Measurements from ENCODE around the gene MEPE. TPM values are rescaled to one million over a fixed set of nuclear protein-coding genes. Genes with fewer than 3 reads are reported as not detected.

The MEPE gene
- total RNA-seq, 1 experiment from 2014 or later, result not detected

DNA sequence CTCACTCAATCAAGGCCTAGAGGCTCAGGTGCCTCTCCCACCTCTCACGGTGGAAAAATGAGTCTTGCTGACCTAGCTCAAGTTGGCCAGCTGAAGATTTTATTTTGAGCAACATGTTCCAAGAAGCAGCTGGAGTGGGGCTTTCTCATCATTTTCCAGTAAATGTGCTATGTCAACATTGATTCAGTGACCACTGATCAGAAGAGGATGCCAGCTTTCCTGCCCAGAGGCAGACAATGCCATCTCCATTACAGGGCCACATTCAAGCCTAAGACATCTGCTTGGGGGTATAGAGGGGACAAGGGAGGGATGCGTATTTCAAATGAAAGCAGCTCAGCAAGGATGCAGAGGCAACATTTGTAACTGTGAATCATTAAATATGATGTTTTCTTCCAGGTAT lies 3.0 kb downstream of the MEPE start:
- DNase-seq, result no peak
- Histone ChIP-seq H3K4me3 (no peak overlapping the region), H3K27me3 (no peaks in the 10 kb centered on the region), H3K9me3 (no peaks in the 10 kb centered on the region), H3K36me3 (no peaks in the 10 kb centered on the region)

GRCh38 chr4:87838205-87838604 lies 5.4 kb downstream of the MEPE start:
- Histone ChIP-seq H3K27me3 (no peaks in the 10 kb centered on the region), H3K36me3 (no peaks in the 10 kb centered on the region), H3K4me3 (no peak overlapping the region), H3K9me3 (no peaks in the 10 kb centered on the region)
- peak; percentile 1 for DNase-seq

DNA sequence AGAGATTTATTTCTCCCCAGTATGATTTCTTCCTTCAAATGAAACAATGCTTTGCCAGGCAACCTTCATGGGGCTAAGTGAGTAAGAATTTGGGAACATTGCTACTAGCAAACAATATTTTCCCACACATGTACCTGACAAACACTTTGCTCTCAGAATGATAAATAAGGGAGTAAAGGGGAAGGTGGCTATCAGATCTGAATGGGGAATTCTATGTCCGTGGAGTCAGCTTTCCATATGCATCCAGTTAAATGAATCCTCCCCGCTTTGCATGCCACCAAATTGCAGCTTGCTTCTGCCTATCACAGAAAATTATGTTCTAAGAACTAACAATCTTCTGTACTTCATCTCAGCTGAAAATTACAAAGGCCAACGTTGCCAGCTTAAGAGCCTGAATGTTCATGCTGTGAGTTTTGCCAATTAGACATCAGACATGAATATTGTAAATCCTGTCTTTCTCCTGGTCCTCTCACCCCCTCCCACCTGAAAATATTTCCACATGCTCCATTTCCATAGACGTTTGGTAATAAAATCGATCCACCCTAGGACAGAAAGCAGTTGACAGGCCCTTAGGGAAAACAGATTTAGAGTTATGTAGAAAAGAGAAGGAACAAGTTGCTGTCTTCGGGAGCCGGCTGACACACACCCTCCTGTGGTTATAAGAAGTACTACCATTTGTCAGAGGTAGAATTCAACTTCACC lies 6.3 kb downstream of the MEPE start:
- DNase-seq, result no peak
- H3K9me3 ChIP-seq, result no peaks in the 10 kb centered on the region
- H3K4me3 ChIP-seq, result no peak overlapping the region
- H3K36me3 ChIP-seq, result no peaks in the 10 kb centered on the region
- H3K27me3 ChIP-seq, result no peaks in the 10 kb centered on the region

- Histone ChIP-seq H3K36me3 (no peaks in the 10 kb centered on the region), H3K9me3 (no peaks in the 10 kb centered on the region), H3K4me3 (no peak overlapping the region), H3K27me3 (no peaks in the 10 kb centered on the region)
- no peak for DNase-seq
Observed at GRCh38 chr4:87839592-87839946, 6.8 kb downstream of the MEPE start.

DNA sequence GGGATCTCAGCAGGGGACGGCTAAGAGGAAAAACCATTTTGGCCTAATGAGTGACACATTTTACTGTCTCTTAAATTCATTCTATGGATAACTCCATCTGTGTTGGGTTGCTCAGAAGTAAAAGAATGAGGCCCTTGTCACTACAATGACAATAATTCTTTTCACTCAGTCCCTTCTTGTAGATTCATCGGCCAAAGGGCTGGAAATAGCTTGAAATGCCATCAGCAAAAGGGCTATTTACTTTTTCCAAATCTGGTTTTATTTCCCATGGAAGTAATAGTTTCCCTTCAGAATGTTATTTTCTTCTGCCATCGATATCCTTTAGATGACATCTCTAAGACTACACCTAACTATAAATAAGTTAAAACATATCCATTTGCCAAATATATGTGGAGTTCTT lies 7.4 kb downstream of the MEPE start:
- no peak for DNase-seq
- H3K9me3 ChIP-seq, result no peaks in the 10 kb centered on the region
- no peak overlapping the region for H3K4me3 ChIP-seq
- H3K36me3 ChIP-seq, result no peaks in the 10 kb centered on the region
- no peaks in the 10 kb centered on the region for H3K27me3 ChIP-seq

- Histone ChIP-seq H3K27me3 (no peaks in the 10 kb centered on the region), H3K9me3 (no peaks in the 10 kb centered on the region), H3K36me3 (no peaks in the 10 kb centered on the region), H3K4me3 (no peak overlapping the region)
- peak; percentile 6 for DNase-seq
Observed at GRCh38 chr4:87843936-87844335, 11.2 kb downstream of the MEPE start.

DNA sequence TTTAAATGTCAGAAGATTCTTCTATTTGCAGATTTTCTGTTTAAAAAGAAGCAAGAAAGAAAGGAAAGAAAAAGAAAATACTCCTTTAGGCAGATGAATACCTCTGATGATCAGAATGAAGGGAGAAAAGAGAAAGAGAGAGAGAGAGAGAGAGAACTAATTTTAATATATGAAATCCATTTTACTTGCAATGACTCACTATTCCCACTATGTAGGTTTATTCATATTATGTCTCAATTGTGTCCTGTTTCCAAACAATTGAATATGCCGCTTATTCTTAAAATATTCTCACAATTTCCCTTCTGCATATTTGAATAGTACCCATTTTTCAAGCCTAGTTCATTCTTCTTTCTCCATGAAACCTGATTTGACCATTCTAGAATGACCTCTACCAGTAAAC lies 11.7 kb downstream of the MEPE start:
- no peaks in the 10 kb centered on the region for H3K9me3 ChIP-seq
- DNase-seq, result no peak
- no peak overlapping the region for H3K4me3 ChIP-seq
- H3K27me3 ChIP-seq, result no peaks in the 10 kb centered on the region; the same call in 1 of the 2 replicates
- H3K36me3 ChIP-seq, result no peaks in the 10 kb centered on the region

DNA sequence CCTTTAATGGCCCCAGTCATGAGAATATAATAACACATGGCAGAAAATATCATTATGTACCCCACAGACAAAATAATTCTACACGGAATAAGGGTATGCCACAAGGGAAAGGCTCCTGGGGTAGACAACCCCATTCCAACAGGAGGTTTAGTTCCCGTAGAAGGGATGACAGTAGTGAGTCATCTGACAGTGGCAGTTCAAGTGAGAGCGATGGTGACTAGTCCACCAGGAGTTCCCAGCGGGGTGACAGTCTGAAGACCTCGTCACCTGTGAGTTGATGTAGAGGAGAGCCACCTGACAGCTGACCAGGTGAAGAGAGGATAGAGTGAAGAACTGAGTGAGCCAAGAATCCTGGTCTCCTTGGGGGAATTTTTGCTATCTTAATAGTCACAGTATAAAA lies 13.5 kb downstream of the MEPE start:
- H3K4me3 ChIP-seq, result no peak overlapping the region
- DNase-seq, result no peak
- H3K36me3 ChIP-seq, result no peaks in the 10 kb centered on the region
- no peaks in the 10 kb centered on the region for H3K9me3 ChIP-seq
- no peaks in the 10 kb centered on the region; the same call in 1 of the 2 replicates for H3K27me3 ChIP-seq

DNA sequence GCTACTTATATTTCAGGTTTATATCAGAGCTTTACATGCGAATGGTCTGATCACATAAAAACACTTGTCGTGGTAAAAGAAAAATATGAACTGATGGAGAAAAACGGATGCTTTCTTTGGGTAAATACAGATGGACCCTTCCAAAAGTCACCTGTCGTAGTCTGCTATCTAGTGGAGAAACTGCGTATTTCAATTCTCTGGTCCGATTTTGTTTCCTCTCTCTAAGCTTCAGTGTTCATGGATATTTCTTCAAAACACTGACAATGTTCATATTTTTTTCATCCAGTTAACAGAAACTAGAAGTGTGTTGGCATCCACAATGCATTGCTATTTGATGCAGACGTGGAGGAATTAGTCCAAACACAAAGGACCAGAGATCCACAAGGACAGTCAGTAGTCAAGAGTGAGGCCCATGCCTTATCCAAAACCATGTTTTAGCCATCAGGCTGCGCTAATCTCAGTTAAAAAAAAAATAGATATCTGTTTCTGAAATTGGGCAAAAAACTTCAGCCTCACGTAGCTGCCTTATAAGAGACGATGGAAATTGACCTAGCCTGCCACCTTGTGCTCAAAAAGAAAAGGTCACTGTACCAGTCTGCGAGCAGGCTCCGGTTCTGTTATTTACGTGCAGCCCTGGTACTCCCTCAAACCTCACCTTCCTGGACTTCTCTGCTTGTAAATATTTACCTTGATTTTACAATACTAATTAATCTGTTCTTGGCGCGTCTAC lies 16.0 kb downstream of the MEPE start:
- peak; percentile 4 for DNase-seq
- H3K4me3 ChIP-seq, result no peak overlapping the region
- H3K9me3 ChIP-seq, result no peaks in the 10 kb centered on the region
- no peaks in the 10 kb centered on the region for H3K36me3 ChIP-seq
- no peaks in the 10 kb centered on the region; the same call in 1 of the 2 replicates for H3K27me3 ChIP-seq

GRCh38 chr4:87849612-87850011 lies 16.8 kb downstream of the MEPE start:
- Histone ChIP-seq H3K4me3 (no peak overlapping the region), H3K36me3 (no peaks in the 10 kb centered on the region), H3K27me3 (no peaks in the 10 kb centered on the region; the same call in 1 of the 2 replicates), H3K9me3 (no peaks in the 10 kb centered on the region)
- DNase-seq, result no peak

GRCh38 chr4:87851332-87851731 lies 18.6 kb downstream of the MEPE start:
- Histone ChIP-seq H3K4me3 (no peak overlapping the region), H3K9me3 (no peaks in the 10 kb centered on the region), H3K36me3 (no peaks in the 10 kb centered on the region), H3K27me3 (no peaks in the 10 kb centered on the region; the same call in 1 of the 2 replicates)
- DNase-seq, result no peak

DNA sequence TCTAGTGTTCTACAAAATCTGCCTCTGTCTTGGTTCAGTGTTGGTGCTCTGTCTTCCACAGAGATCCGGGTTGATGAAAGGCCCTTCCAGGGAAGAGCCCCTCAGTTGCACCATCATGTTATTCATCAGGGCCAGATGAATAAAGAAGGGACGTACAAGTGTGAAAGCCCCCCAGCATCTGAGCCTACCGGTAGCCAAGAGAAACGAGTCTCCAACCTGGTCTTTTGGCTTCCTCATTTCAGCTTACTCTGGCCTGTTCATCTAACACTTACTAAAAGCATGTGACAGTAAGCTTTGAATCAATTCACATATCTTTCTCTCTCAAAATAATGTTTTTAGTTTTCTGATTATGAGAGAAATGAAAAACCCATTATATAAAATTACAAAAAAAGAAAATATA lies 19.2 kb downstream of the MEPE start:
- H3K27me3 ChIP-seq, result no peaks in the 10 kb centered on the region; the same call in 1 of the 2 replicates
- DNase-seq, result no peak
- no peaks in the 10 kb centered on the region for H3K9me3 ChIP-seq
- H3K36me3 ChIP-seq, result no peaks in the 10 kb centered on the region
- H3K4me3 ChIP-seq, result no peak overlapping the region

- no peak overlapping the region for H3K4me3 ChIP-seq
- H3K9me3 ChIP-seq, result no peaks in the 10 kb centered on the region
- no peak for DNase-seq
- H3K27me3 ChIP-seq, result no peaks in the 10 kb centered on the region; the same call in 1 of the 2 replicates
- H3K36me3 ChIP-seq, result no peaks in the 10 kb centered on the region
Observed at GRCh38 chr4:87853108-87853507, 20.3 kb downstream of the MEPE start.

DNA sequence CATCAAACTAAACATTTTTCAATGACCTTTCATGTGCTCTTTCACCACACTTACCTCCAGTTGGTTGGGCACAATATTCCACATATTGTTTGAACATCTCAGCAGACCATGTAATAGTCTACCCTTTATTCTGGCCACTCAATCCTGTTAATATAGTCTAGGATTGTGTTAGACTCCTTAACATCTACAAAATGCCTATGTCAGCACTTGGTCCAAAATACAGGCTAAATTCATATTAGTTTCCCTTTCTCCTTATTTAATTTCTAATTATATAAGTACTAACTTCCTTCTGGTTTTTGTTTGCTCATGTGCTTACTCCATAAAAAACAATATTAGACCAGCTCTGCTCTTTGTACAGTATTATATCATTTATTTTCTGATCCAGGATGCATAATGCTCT lies 21.1 kb downstream of the MEPE start:
- Histone ChIP-seq H3K9me3 (no peaks in the 10 kb centered on the region), H3K36me3 (no peaks in the 10 kb centered on the region), H3K4me3 (no peak overlapping the region), H3K27me3 (no peaks in the 10 kb centered on the region; the same call in 1 of the 2 replicates)
- DNase-seq, result no peak

DNA sequence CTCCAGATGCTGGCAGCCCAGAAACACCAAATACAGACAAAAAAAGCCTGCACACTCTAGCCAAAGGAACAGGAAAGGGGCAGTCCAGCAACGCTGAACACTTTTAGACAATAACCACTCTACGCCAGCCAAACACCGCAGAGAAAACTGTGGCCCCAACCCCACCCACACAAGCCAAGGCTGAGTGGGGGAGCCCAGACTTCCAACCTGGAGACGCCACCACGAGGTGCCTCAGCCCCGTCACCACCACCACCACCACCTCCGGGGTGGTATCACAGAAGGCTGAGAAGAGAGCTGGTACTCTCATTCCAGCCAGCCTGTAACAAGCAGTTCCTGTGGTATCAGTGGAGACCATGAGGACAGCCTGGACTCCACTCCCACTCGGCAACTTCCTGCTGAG lies 22.8 kb downstream of the MEPE start:
- Histone ChIP-seq H3K36me3 (no peaks in the 10 kb centered on the region), H3K27me3 (no peaks in the 10 kb centered on the region), H3K4me3 (no peak overlapping the region), H3K9me3 (no peaks in the 10 kb centered on the region)
- DNase-seq, result no peak

- H3K4me3 ChIP-seq, result no peak overlapping the region
- no peaks in the 10 kb centered on the region for H3K9me3 ChIP-seq
- no peaks in the 10 kb centered on the region for H3K36me3 ChIP-seq
- DNase-seq, result no peak
- no peaks in the 10 kb centered on the region for H3K27me3 ChIP-seq
Observed at GRCh38 chr4:87856816-87857215, 24.0 kb downstream of the MEPE start.

GRCh38 chr4:87857789-87858188 lies 25.0 kb downstream of the MEPE start:
- Histone ChIP-seq H3K36me3 (no peaks in the 10 kb centered on the region), H3K9me3 (no peaks in the 10 kb centered on the region), H3K27me3 (no peaks in the 10 kb centered on the region), H3K4me3 (no peak overlapping the region)
- DNase-seq, result no peak

- no peaks in the 10 kb centered on the region for H3K36me3 ChIP-seq
- no peak for DNase-seq
- H3K27me3 ChIP-seq, result no peaks in the 10 kb centered on the region
- no peak overlapping the region for H3K4me3 ChIP-seq
- H3K9me3 ChIP-seq, result no peaks in the 10 kb centered on the region
Observed at GRCh38 chr4:87862236-87862635, 29.5 kb downstream of the MEPE start.

All from MG63 (cell line).